ENCODE results near the gene TRIOBP.

Gene TRIOBP

GRCh38 chr22:37823134-37823985 is 126.5 kb downstream of the TRIOBP start, which contains the start of gene GALR3:
Gene GALR3, plus strand, starts transcription at chr22:37823382. Its CDS starts 25 bp downstream, at chr22:37823407.
- no peak for DNase-seq (ENCODE audit: low read depth, low spot score)

GRCh38 chr22:37824674-37825641 is 128.1 kb downstream of the TRIOBP start:
- peak; percentile 61 for DNase-seq (ENCODE audit: low read depth, low spot score)

Measured in astrocyte of the hippocampus (primary cell).